HCT116 (cell line): ENCODE results near the gene ALOX15. TPM values are rescaled to one million over a fixed set of nuclear protein-coding genes. Genes with fewer than 3 reads are reported as not detected.

ENCODE experiments used
- ATAC-seq: fragments of 200-7000 bp; cut with Tn5 transposase; 2 replicates; pipeline ENCODE4 v1.9.1; 2020; ENCODE audit warnings: mild to moderate bottlenecking, moderate library complexity
- BruUV-seq: library from RNA; stranded (reverse); fragments of 400-500 nt; replicated peaks from 2 replicates; lab custom pipeline; 2021; lab: Mats Ljungman, UMichigan
- CTCF ChIA-PET: fragments of 300-600 bp; sonication (Branson Sonifier 250); formaldehyde crosslinking; loops from one replicate; lab custom pipeline; 2021; ENCODE audit warnings: antibody characterized with exemption; lab: Charles Lee
- POLR2A ChIA-PET: fragments of 300-600, 350-600 bp; sonication (Branson Sonifier 250); formaldehyde crosslinking; loops from one replicate; lab custom pipeline; 2021; ENCODE audit warnings: antibody characterized with exemption; lab: Charles Lee
- RAD21 ChIA-PET, 2 experiments: fragments of 300-600 bp; sonication (Branson Sonifier 250); formaldehyde crosslinking; loops; one replicate each; lab custom pipeline; 2023; ENCODE audit warnings: low total read pairs in 2 of 2; ENCODE audit not compliant: uncharacterized antibody in 2 of 2, unreplicated experiment in 2 of 2, low non-redundant PET in 1 of 2; lab: Charles Lee
- DNase-seq: peaks from one replicate; pipeline ENCODE4 v3.0.0-alpha.2; 2010; ENCODE audit warnings: low read depth, low spot score
- H2AFZ ChIP-seq: fragments of 200-600 bp; shearing (Covaris generic), sonication (generic); 2 replicates; pipeline ENCODE4 v1.6.1; 2017; ENCODE audit warnings: low read depth, mixed run types, mixed read lengths, antibody characterized with exemption, low read length; ENCODE audit not compliant: poor library complexity, severe bottlenecking
- H3K27ac ChIP-seq: 2 replicates; pipeline ENCODE4 v1.5.1; 2012; ENCODE audit warnings: low read depth, low read length
- H3K27me3 ChIP-seq: fragments of 200-600 bp; sonication (generic); 2 replicates; pipeline ENCODE4 v1.6.1; 2016; ENCODE audit warnings: mixed run types, low read length, mixed read lengths; ENCODE audit not compliant: insufficient read depth
- H3K36me3 ChIP-seq, 2 experiments: fragments of 200-500 bp in 1 of 2; fragments of 200-600 bp in 1 of 2; sonication (Bioruptor generic) in 1 of 2; sonication (generic) in 1 of 2; 2 replicates each; pipeline versions ENCODE4 v1.5.1 to v1.6.1; 2014 to 2016; ENCODE audit warnings: low read length in 2 of 2, inconsistent platforms in 1 of 2, mixed read lengths in 1 of 2, mixed run types in 1 of 2; ENCODE audit not compliant: insufficient read depth in 2 of 2, control insufficient read depth in 1 of 2
- H3K4me1 ChIP-seq, 2 experiments: fragments of 200-600 bp in 1 of 2; sonication (generic) in 1 of 2; 2 replicates each; pipeline versions ENCODE4 v1.5.1 to v1.6.1; 2012 to 2017; ENCODE audit warnings: low read length in 2 of 2, inconsistent platforms in 1 of 2, mild to moderate bottlenecking in 1 of 2, mixed read lengths in 1 of 2, mixed run types in 1 of 2, moderate library complexity in 1 of 2; ENCODE audit not compliant: insufficient read depth in 2 of 2, control insufficient read depth in 1 of 2
- H3K4me2 ChIP-seq: fragments of 200-600 bp; sonication (generic); 2 replicates; pipeline ENCODE4 v1.6.1; 2017; ENCODE audit warnings: mixed run types, low read length, mixed read lengths
- H3K4me3 ChIP-seq, 2 experiments: fragments of 200-600 bp in 1 of 2; sonication (generic) in 1 of 2; replicated peaks in 1 of 2; 2 replicates each; pipeline ENCODE4 v1.5.1; 2011 to 2016; ENCODE audit warnings: low read length in 2 of 2, control low read depth in 1 of 2, low read depth in 1 of 2, mild to moderate bottlenecking in 1 of 2, mixed read lengths in 1 of 2, mixed run types in 1 of 2
- H3K79me2 ChIP-seq: fragments of 200-600 bp; sonication (generic); 2 replicates; pipeline ENCODE4 v1.6.1; 2017; ENCODE audit warnings: mild to moderate bottlenecking, mixed run types, low read length, moderate library complexity, mixed read lengths; ENCODE audit not compliant: insufficient read depth
- H3K9ac ChIP-seq: fragments of 200-600 bp; sonication (generic); 2 replicates; pipeline ENCODE4 v1.6.1; 2016; ENCODE audit warnings: low read length, mixed read lengths
- H3K9me2 ChIP-seq: fragments of 200-600 bp; sonication (generic), shearing (Covaris generic); 2 replicates; pipeline ENCODE4 v1.6.1; 2017; ENCODE audit warnings: mixed run types, mild to moderate bottlenecking, moderate library complexity; ENCODE audit not compliant: insufficient read depth
- H3K9me3 ChIP-seq, 2 experiments: fragments of 200-500 bp in 1 of 2; fragments of 200-600 bp in 1 of 2; sonication (Bioruptor generic) in 1 of 2; sonication (generic) in 1 of 2; 2 replicates each; pipeline ENCODE4 v1.6.1; 2014 to 2017; ENCODE audit warnings: low read length in 2 of 2, mixed read lengths in 2 of 2, inconsistent platforms in 1 of 2, low read depth in 1 of 2, mild to moderate bottlenecking in 1 of 2, mixed run types in 1 of 2, moderate library complexity in 1 of 2; ENCODE audit not compliant: control insufficient read depth in 1 of 2, insufficient read depth in 1 of 2
- H4K20me1 ChIP-seq: fragments of 200-600 bp; sonication (generic), shearing (Covaris generic); 2 replicates; pipeline ENCODE4 v1.6.1; 2017; ENCODE audit warnings: mixed run types, mild to moderate bottlenecking, moderate library complexity; ENCODE audit not compliant: insufficient read depth
- CBX3 ChIP-seq: IDR thresholded peaks from 2 replicates; pipeline ENCODE4 v1.6.1; 2012; ENCODE audit warnings: low read depth
- EGR1 ChIP-seq: IDR thresholded peaks from 2 replicates; pipeline ENCODE4 v1.6.1; 2012; ENCODE audit warnings: low read depth
- ELF1 ChIP-seq: IDR thresholded peaks from 2 replicates; pipeline ENCODE4 v1.6.1; 2012; ENCODE audit warnings: low read depth, borderline replicate concordance
- EZH2 ChIP-seq: fragments of 200-600 bp; sonication (generic); IDR thresholded peaks from 2 replicates; pipeline ENCODE4 v1.6.1; 2017; ENCODE audit warnings: antibody characterized with exemption, mixed run types
- FOSL1 ChIP-seq: IDR thresholded peaks from 2 replicates; pipeline ENCODE4 v1.6.1; 2012; ENCODE audit warnings: low read depth
- POLR2A ChIP-seq: IDR thresholded peaks from 2 replicates; pipeline ENCODE4 v1.7.0; 2011; ENCODE audit warnings: borderline replicate concordance; ENCODE audit not compliant: insufficient read depth, insufficient read length; ENCODE audit errors: extremely low read depth
- POLR2AphosphoS5 ChIP-seq: IDR thresholded peaks from 2 replicates; pipeline ENCODE4 v1.6.1; 2011; ENCODE audit warnings: mild to moderate bottlenecking, low read depth, low read length, moderate library complexity
- RAD21 ChIP-seq: IDR thresholded peaks from 2 replicates; pipeline ENCODE4 v1.6.1; 2012; ENCODE audit warnings: low read depth, mild to moderate bottlenecking
- REST ChIP-seq: IDR thresholded peaks from 2 replicates; pipeline ENCODE4 v1.6.1; 2012; ENCODE audit warnings: low read depth
- SIN3A ChIP-seq: IDR thresholded peaks from 2 replicates; pipeline ENCODE4 v1.6.1; 2012; ENCODE audit warnings: low read depth
- SRF ChIP-seq: IDR thresholded peaks from 2 replicates; pipeline ENCODE4 v1.6.1; 2012; ENCODE audit warnings: low read depth
- TCF7L2 ChIP-seq: IDR thresholded peaks from 2 replicates; pipeline ENCODE4 v1.7.0; 2011; ENCODE audit warnings: borderline replicate concordance, inconsistent platforms; ENCODE audit not compliant: insufficient read depth, insufficient read length; ENCODE audit errors: extremely low read depth
- ZFX ChIP-seq: fragments of 450-650 bp; IDR thresholded peaks from 2 replicates; pipeline ENCODE4 v1.6.1; 2017
- ZNF274 ChIP-seq: fragments of 200-500 bp; sonication (Bioruptor generic); IDR thresholded peaks from 2 replicates; pipeline ENCODE4 v1.6.1; 2014; ENCODE audit warnings: mild to moderate bottlenecking, low read depth, low read length, inconsistent platforms
- intact Hi-C: fragments of 100-400 bp; cut with micrococcal nuclease; formaldehyde crosslinking; loops from 2 replicates; pipeline ENCODE4 v1.10.0; 2022
- total RNA-seq: library from RNA; stranded (reverse); gene quantifications from one replicate; pipeline ENCODE4 v1.2.1, GENCODE V29; 2021; ENCODE audit not compliant: unreplicated experiment
- TF ChIP-seq, protein P1 (sequence below): IDR thresholded peaks from 2 replicates; pipeline ENCODE4 v1.6.1; 2012

Gene ALOX15
- total RNA-seq, 1 experiment from 2014 or later = 0.57 TPM

- TF ChIP-seq ELF1 = no peak
- H2AFZ ChIP-seq = no peak overlapping the region
Observed at GRCh38 chr17:4673986-4674684, 32.7 kb upstream of the ALOX15 start.

DNA sequence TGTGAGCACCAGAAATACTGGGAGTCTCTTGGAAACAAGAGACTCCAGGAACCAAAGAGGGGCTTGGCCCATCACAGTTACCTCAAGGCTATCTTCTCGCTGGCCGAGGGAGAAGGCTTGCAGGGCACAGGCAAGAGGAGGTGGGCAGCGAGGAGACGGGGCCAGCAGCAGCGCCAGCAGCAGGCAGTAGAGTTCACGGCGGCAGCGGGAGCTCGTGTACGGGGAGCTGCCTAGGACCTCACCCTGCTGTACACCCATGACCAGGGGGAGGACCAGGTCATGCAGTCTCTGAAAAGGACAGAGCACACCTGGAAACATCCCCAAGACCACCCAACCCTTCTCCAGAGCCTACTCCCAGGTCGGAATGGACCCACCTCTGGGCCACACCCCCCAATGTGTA is 31.7 kb upstream of the ALOX15 start:
- no peak for ATAC-seq
- CTCF ChIA-PET = no interaction called here
- Histone ChIP-seq H4K20me1 (no peaks in the 10 kb centered on the region; the same call in 1 of the 2 replicates), H3K4me3 (no peak overlapping the region), H3K27ac (no peak overlapping the region), H3K4me2 (no peak overlapping the region), H3K9me3 (no peaks in the 10 kb centered on the region), H3K4me1 (peaks cover 0 to 2% of the 10 kb centered on the region in 2 experiments; a peak in 2 of 4 replicates), H3K9ac (no peak overlapping the region), H3K9me2 (no peaks in the 10 kb centered on the region), H3K36me3 (peaks cover 47 to 52% of the 10 kb centered on the region in 2 experiments; a peak in 3 of 4 replicates), H3K79me2 (no peaks in the 10 kb centered on the region), H2AFZ (no peak overlapping the region), H3K27me3 (no peaks in the 10 kb centered on the region)
- POLR2A ChIA-PET = no interaction called here
- no TSS peak for BruUV-seq
- intact Hi-C loops = no loop called here
- DNase-seq = no peak
- RAD21 ChIA-PET = no interaction called here
- no peak for TF ChIP-seq FOSL1
- no peak for TF ChIP-seq POLR2A
- TF ChIP-seq EGR1 = no peak
- no peak for TF ChIP-seq TCF7L2
- no peak for TF ChIP-seq RAD21
- TF ChIP-seq POLR2AphosphoS5 = no peak
- TF ChIP-seq REST = no peak
- TF ChIP-seq SRF = no peak
- no peak for TF ChIP-seq ZFX
- TF ChIP-seq EZH2 = no peak
- no peak for TF ChIP-seq CBX3
- TF ChIP-seq ZNF274 = no peak
- no peak for TF ChIP-seq SIN3A
- TF ChIP-seq, protein P1, sequence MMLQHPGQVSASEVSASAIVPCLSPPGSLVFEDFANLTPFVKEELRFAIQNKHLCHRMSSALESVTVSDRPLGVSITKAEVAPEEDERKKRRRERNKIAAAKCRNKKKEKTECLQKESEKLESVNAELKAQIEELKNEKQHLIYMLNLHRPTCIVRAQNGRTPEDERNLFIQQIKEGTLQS = no peak

More at GRCh38 chr17:4673986-4674684, 32.7 kb upstream of the ALOX15 start:
- POLR2A ChIA-PET = no interaction called here
- CTCF ChIA-PET = no interaction called here
- no peaks in the 10 kb centered on the region; the same call in 1 of the 2 replicates for H4K20me1 ChIP-seq
- H3K36me3 ChIP-seq = peaks cover 47 to 55% of the 10 kb centered on the region in 2 experiments; a peak in 3 of 4 replicates
- H3K79me2 ChIP-seq = peaks cover under 1% of the 10 kb centered on the region; the same call in 1 of the 2 replicates
- RAD21 ChIA-PET = no interaction called here
- H3K9ac ChIP-seq = no peak overlapping the region
- H3K27me3 ChIP-seq = no peaks in the 10 kb centered on the region
- DNase-seq = no peak
- no TSS peak for BruUV-seq
- no peaks in the 10 kb centered on the region for H3K9me3 ChIP-seq
- H3K4me1 ChIP-seq = peaks cover 6 to 11% of the 10 kb centered on the region in 2 experiments
- no peak overlapping the region for H3K4me3 ChIP-seq
- ATAC-seq = no peak
- H3K4me2 ChIP-seq = no peak overlapping the region
- intact Hi-C loops = no loop called here
- no peak overlapping the region for H3K27ac ChIP-seq
- H3K9me2 ChIP-seq = no peaks in the 10 kb centered on the region
